ENCODE data around the gene RGS12. TPM values are rescaled to one million over a fixed set of nuclear protein-coding genes. Genes with fewer than 3 reads are reported as not detected.

RGS12 gene
- polyA plus RNA-seq, 2 donors, result 54.3 to 62.9 TPM

DNA sequence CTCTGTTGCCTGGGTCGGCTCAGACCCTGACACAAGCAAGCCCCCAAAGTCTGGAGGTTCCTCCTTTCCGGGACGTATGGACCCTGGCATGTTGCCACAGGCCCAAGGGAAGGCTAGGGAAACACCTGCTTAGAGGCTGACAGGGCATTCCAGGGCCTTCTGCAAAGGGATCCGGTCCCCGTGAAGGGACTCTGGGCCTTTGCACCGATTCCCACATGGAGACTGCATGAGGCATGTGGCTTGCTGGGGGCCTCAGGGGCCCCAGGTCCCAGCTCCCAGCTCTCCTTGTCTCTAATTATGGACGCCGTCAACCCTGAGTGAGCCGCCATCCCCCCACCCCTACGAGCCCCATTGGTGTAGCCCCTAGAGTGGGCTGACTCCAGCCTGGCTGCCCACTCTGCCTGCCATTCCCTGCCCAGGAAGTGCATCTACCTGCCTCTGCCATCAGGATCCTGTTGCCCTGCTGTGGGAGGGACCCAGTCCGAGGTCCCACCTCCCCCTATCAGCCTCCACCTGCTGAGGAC is 4.2 kb upstream of the RGS12 start:
- Histone ChIP-seq H3K27ac (ENCODE audit: low read depth in 2 of 2, low read length in 1 of 2) (no peak overlapping the region), H3K9me3 (ENCODE audit: control insufficient read depth in 2 of 2, insufficient read depth in 1 of 2, low read depth in 1 of 2, low read length in 1 of 2) (no peaks in the 10 kb centered on the region), H3K4me1 (ENCODE audit: control insufficient read depth in 2 of 2, insufficient read depth in 2 of 2, low read length in 1 of 2) (peaks cover 6 to 15% of the 10 kb centered on the region in 2 donors), H3K36me3 (ENCODE audit: control insufficient read depth in 2 of 2, insufficient read depth in 2 of 2, low read length in 1 of 2) (no peaks in the 10 kb centered on the region), H3K4me3 (ENCODE audit: low read depth in 1 of 2, low read length in 2 of 2) (no peak overlapping the region), H3K27me3 (ENCODE audit: control insufficient read depth in 1 of 2, insufficient read depth in 2 of 2, low read length in 2 of 2) (peaks cover 0 to 3% of the 10 kb centered on the region in 2 donors)
- 77 to 78% methylated on average over 11 of the region's 11 CpGs for WGBS, 2 donors

DNA sequence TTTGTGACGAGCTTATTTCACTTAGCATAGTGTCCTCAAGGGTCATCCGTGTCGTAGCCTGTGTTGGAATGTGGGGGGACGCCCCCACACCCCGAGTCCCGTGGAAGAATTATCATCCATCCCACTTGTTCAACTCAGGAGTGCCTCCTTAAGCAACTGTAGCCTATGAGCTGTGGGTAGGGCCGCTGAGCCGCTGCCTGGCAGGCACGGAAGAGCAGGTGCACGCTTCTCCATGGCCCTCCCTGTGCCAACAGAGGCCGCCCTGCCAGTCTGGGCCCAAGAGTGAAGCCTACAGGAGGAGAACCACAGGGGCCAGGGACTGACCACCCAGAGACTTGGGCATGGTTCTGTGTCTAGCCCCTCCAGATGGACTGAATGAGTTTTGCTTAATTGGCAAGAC is 2.3 kb upstream of the RGS12 start:
- Histone ChIP-seq H3K4me3 (ENCODE audit: low read depth in 1 of 2, low read length in 2 of 2) (no peak overlapping the region), H3K4me1 (ENCODE audit: control insufficient read depth in 2 of 2, insufficient read depth in 2 of 2, low read length in 1 of 2) (peaks cover 6 to 20% of the 10 kb centered on the region in 2 donors), H3K9me3 (ENCODE audit: control insufficient read depth in 2 of 2, insufficient read depth in 1 of 2, low read depth in 1 of 2, low read length in 1 of 2) (no peaks in the 10 kb centered on the region), H3K36me3 (ENCODE audit: control insufficient read depth in 2 of 2, insufficient read depth in 2 of 2, low read length in 1 of 2) (no peaks in the 10 kb centered on the region), H3K27ac (ENCODE audit: low read depth in 2 of 2, low read length in 1 of 2) (no peak overlapping the region), H3K27me3 (ENCODE audit: control insufficient read depth in 1 of 2, insufficient read depth in 2 of 2, low read length in 2 of 2) (peaks cover 0 to 3% of the 10 kb centered on the region in 2 donors)
- 69 to 77% methylated on average over 11 of the region's 11 CpGs for WGBS, 2 donors

DNA sequence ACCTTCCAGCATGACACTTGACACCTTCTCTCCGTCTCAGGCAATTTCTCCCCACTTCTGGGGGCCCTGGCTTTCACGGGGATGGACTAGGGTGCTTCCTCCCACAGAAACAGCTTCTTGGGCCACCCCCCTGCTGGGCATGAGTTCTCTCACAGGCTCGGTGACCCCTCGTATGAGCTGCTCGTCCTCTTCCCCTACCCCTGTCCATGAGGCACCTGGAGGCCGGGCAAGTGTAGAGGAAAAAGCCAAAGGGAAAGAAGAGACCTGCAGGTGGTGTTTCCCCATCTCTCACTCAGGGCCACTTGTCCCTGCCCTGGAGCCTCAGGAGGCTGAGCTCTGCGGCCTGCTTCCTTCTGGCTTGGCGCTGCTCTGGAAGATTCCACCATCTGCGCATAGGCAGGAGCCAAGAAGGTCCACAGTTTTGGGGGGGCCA is 1.9 kb upstream of the RGS12 start:
- Histone ChIP-seq H3K27ac (ENCODE audit: low read depth in 2 of 2, low read length in 1 of 2) (no peak overlapping the region), H3K9me3 (ENCODE audit: control insufficient read depth in 2 of 2, insufficient read depth in 1 of 2, low read depth in 1 of 2, low read length in 1 of 2) (no peaks in the 10 kb centered on the region), H3K27me3 (ENCODE audit: control insufficient read depth in 1 of 2, insufficient read depth in 2 of 2, low read length in 2 of 2) (peaks cover 0 to 3% of the 10 kb centered on the region in 2 donors), H3K4me3 (ENCODE audit: low read depth in 1 of 2, low read length in 2 of 2) (no peak overlapping the region), H3K36me3 (ENCODE audit: control insufficient read depth in 2 of 2, insufficient read depth in 2 of 2, low read length in 1 of 2) (no peaks in the 10 kb centered on the region), H3K4me1 (ENCODE audit: control insufficient read depth in 2 of 2, insufficient read depth in 2 of 2, low read length in 1 of 2) (peaks cover 5 to 18% of the 10 kb centered on the region in 2 donors)
- 76 to 90% methylated on average over 9 of the region's 9 CpGs for WGBS, 2 donors

DNA sequence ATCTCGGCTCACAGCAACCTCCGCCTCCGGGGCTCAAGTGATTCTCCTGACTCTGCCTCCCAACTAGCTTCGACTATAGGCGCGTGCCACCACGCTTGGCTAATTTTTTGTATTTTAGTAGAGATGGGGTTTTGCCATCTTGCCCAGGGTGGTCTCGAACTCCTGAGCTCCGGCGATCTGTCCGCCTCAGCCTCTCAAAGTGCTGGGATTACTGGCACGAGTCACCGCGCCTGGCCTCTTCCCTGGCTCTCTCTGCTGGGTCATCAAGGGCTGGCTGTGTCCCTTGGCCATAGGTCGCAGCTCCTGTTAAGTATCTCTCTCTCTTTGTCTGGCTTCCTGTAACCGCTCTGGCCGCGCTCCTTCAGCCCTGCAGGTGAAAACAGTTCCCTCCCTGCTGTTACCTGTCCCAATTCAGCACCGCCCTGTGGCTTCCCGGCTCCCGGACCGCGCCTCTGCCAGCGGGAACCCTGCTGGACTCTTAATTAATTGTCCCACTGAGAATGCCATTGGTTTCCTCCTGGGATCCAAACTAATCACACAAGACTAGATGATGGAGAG is 1.3 kb upstream of the RGS12 start:
- peak overlapping the region; percentile 96 to 97 for H3K27ac ChIP-seq (ENCODE audit: low read depth in 2 of 2, low read length in 1 of 2)
- no peaks in the 10 kb centered on the region for H3K36me3 ChIP-seq (ENCODE audit: control insufficient read depth in 2 of 2, insufficient read depth in 2 of 2, low read length in 1 of 2)
- peaks cover 0 to 2% of the 10 kb centered on the region in 2 donors for H3K27me3 ChIP-seq (ENCODE audit: control insufficient read depth in 1 of 2, insufficient read depth in 2 of 2, low read length in 2 of 2)
- H3K9me3 ChIP-seq (ENCODE audit: control insufficient read depth in 2 of 2, insufficient read depth in 1 of 2, low read depth in 1 of 2, low read length in 1 of 2), result no peaks in the 10 kb centered on the region
- H3K4me3 ChIP-seq (ENCODE audit: low read depth in 1 of 2, low read length in 2 of 2), result peak overlapping the region; percentile 48 to 63
- 31 to 35% methylated on average over 23 to 24 of the region's 24 CpGs for WGBS, 2 donors
- H3K4me1 ChIP-seq (ENCODE audit: control insufficient read depth in 2 of 2, insufficient read depth in 2 of 2, low read length in 1 of 2), result peaks cover under 1 to 15% of the 10 kb centered on the region in 2 donors

DNA sequence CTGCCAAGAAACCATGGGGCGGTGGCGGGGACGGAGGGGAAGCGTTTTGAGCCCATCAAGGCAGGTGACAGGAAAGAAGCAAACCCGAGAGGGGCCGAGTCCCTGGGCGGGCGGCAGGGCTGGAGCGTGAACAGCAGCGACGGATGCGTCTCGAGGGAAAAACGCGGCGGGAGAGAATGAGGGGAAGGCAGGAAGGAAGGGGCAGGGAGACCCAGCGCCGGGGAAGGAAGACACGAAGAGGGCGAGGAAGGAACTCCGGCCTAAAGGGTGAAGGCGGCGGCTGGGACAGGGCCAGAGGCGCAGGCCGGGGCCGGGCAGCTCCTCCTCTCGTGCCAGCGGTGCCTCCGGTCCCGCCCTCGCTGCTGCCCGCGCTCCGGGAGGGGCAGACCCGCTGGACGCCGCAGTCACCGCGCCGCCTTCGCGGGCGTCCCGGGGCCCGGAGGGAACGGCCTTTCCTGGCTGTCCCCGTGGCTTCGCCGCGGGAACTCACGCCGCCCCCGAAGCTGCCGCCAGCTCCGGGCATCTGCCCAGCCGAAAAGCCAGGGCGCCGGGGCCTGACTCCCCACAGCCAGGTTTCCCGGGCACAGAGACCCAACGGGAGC is 751 bp upstream of the RGS12 start:
- Histone ChIP-seq H3K36me3 (ENCODE audit: control insufficient read depth in 2 of 2, insufficient read depth in 2 of 2, low read length in 1 of 2) (no peaks in the 10 kb centered on the region), H3K4me3 (ENCODE audit: low read depth in 1 of 2, low read length in 2 of 2) (peak overlapping the region; percentile 48 to 63), H3K27me3 (ENCODE audit: control insufficient read depth in 1 of 2, insufficient read depth in 2 of 2, low read length in 2 of 2) (no peaks in the 10 kb centered on the region), H3K4me1 (ENCODE audit: control insufficient read depth in 2 of 2, insufficient read depth in 2 of 2, low read length in 1 of 2) (peaks cover 0 to 12% of the 10 kb centered on the region in 2 donors), H3K9me3 (ENCODE audit: control insufficient read depth in 2 of 2, insufficient read depth in 1 of 2, low read depth in 1 of 2, low read length in 1 of 2) (no peaks in the 10 kb centered on the region), H3K27ac (ENCODE audit: low read depth in 2 of 2, low read length in 1 of 2) (peak overlapping the region; percentile 96 to 97)
- WGBS, 2 donors, result 0 to 1% methylated on average over 39 to 60 of the region's 60 CpGs

DNA sequence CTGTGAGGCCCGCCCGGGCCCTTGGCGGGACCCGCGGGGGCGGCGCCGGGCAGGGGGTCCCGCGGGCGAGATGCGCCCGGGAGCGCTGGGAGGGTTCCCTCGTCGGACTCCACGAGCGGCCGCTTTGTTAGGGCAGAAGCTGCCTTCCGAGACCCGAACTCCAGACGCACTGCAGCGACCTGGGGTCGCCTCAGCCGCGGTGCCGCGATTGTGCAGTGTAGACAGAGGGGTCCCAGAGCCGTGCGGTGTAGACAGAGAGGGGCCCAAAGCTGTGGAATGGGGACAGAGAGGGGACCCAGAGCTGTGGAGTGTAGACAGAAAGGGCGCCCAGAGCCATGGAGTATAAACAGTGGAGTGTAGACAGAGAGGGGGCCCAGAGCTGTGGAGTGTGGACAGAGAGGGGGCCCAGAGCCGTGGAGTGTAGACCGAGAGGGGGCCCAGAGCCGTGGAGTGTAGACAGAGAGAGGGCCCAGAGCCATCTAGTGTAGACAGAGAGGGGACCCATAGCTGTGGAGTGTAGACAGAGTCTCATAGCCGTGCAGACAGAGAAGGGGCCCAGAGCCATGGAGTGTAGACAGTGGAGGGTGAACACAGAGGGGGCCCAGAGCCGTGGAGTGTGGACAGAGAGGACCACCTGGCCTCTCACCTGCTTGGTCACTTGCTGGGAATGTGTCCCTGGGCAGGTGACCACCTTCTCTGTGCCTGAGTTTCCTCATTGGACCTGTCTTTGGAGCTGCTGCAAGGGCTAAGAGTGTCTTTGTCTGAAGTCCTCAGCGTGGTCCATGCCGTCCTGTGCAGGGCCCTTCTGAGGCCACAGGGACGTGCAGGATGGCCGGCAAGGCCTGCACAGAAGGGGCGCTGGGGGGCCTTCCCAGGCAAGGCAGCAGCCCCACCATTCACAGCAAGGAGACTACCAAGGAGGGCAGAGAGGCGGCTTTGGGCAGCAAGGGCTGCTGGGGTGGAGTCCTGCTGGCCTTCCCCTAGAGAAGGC is 875 bp downstream of the RGS12 start:
- WGBS, 2 donors, result 15 to 18% methylated on average over 41 to 42 of the region's 42 CpGs
- Histone ChIP-seq H3K4me1 (ENCODE audit: control insufficient read depth in 2 of 2, insufficient read depth in 2 of 2, low read length in 1 of 2) (peaks cover 0 to 12% of the 10 kb centered on the region in 2 donors), H3K27me3 (ENCODE audit: control insufficient read depth in 1 of 2, insufficient read depth in 2 of 2, low read length in 2 of 2) (no peaks in the 10 kb centered on the region), H3K4me3 (ENCODE audit: low read depth in 1 of 2, low read length in 2 of 2) (peak overlapping the region; percentile 48 to 50), H3K36me3 (ENCODE audit: control insufficient read depth in 2 of 2, insufficient read depth in 2 of 2, low read length in 1 of 2) (no peaks in the 10 kb centered on the region), H3K27ac (ENCODE audit: low read depth in 2 of 2, low read length in 1 of 2) (peak overlapping the region; percentile 55 to 66), H3K9me3 (ENCODE audit: control insufficient read depth in 2 of 2, insufficient read depth in 1 of 2, low read depth in 1 of 2, low read length in 1 of 2) (no peaks in the 10 kb centered on the region)

DNA sequence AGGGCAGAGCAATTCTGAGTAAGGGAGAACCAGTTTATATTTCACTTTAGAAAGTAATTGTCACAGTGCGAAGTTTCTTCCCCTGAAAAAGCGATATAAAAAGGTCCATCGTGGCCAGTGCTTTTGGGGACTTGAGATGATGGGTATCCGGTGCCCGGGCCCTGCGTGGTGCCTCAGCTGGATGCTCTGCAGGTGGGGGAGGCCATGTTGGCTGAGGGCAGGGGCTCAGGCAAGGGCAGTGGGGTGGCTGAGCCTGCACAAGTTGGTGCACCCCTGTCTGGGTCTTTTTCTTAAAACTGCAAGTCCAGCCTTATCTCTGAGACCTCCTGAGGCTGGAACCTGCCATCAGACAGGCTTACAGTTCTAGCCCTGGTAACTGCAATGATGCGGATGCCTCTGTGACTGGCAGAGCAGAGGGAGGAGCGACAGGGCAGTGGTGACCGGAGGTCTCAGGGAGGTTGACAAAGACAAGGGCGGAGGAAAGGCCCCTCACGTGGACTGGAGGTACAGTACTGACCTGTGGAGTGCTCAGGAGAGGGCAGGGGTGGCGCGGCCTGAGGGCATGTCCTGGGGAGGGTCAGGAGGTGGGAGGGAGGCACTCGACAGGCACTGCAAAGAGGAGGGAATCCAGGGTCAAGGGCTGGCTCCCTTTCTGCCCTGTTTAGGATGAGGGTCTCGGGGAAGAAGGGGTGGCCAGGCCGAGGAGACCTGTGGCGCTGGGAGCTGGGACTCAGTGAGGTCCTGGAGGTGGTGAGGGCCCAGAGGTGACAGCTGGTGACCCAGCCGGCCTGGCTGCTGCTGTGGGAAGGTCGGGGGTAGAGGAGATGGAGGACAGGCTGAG is 1.8 kb downstream of the RGS12 start:
- H3K27ac ChIP-seq (ENCODE audit: low read depth in 2 of 2, low read length in 1 of 2), result no peak overlapping the region
- no peaks in the 10 kb centered on the region for H3K36me3 ChIP-seq (ENCODE audit: control insufficient read depth in 2 of 2, insufficient read depth in 2 of 2, low read length in 1 of 2)
- peaks cover 3 to 14% of the 10 kb centered on the region in 2 donors for H3K4me1 ChIP-seq (ENCODE audit: control insufficient read depth in 2 of 2, insufficient read depth in 2 of 2, low read length in 1 of 2)
- no peaks in the 10 kb centered on the region for H3K9me3 ChIP-seq (ENCODE audit: control insufficient read depth in 2 of 2, insufficient read depth in 1 of 2, low read depth in 1 of 2, low read length in 1 of 2)
- 87 to 88% methylated on average over 19 of the region's 19 CpGs for WGBS, 2 donors
- no peak overlapping the region for H3K4me3 ChIP-seq (ENCODE audit: low read depth in 1 of 2, low read length in 2 of 2)
- no peaks in the 10 kb centered on the region for H3K27me3 ChIP-seq (ENCODE audit: control insufficient read depth in 1 of 2, insufficient read depth in 2 of 2, low read length in 2 of 2)

DNA sequence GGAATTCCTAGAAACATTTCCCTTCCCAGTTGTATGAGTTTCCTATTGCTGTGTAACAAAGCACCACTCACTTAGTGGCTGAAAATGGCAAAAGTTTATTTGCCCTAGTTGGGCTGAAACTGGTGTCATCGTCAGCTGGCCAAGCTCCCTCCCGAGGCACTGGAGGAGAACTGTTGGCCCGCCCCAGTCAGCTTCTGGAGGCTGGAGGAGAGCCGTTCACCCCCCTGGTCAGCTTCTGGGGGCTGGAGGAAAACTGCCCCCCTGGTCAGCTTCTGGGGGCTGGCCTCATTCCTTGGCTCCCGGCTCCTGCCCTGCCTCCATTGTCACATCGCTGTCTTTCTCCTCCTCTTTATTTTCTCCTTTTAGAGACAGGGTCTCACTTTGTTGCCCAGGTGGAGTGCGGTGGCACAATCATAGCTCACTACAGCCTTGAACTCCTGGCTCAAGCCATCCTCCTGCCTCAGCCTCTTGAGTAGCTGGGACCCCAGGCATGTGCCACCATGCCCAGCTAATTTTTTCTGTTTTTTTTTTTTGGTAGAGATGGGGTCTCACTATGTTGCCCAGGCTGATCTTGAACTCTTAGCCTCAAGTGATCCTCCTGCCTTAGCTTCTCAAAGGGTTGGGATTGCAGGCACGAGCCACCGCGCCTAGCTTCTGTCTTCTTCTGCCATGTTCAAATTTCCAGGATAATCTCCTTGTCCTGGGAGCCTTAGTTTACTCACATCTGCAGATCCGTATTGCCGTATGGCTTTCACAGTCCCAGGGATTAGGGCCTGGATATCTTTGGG is 3.2 kb downstream of the RGS12 start:
- Histone ChIP-seq H3K27ac (ENCODE audit: low read depth in 2 of 2, low read length in 1 of 2) (no peak overlapping the region), H3K4me1 (ENCODE audit: control insufficient read depth in 2 of 2, insufficient read depth in 2 of 2, low read length in 1 of 2) (peaks cover 3 to 13% of the 10 kb centered on the region in 2 donors), H3K9me3 (ENCODE audit: control insufficient read depth in 2 of 2, insufficient read depth in 1 of 2, low read depth in 1 of 2, low read length in 1 of 2) (no peaks in the 10 kb centered on the region), H3K36me3 (ENCODE audit: control insufficient read depth in 2 of 2, insufficient read depth in 2 of 2, low read length in 1 of 2) (no peaks in the 10 kb centered on the region), H3K4me3 (ENCODE audit: low read depth in 1 of 2, low read length in 2 of 2) (no peak overlapping the region), H3K27me3 (ENCODE audit: control insufficient read depth in 1 of 2, insufficient read depth in 2 of 2, low read length in 2 of 2) (no peaks in the 10 kb centered on the region)
- 87 to 95% methylated on average over 12 of the region's 12 CpGs for WGBS, 2 donors
